Measurements from ENCODE around the gene SPDYE1. TPM values are rescaled to one million over a fixed set of nuclear protein-coding genes. Genes with fewer than 3 reads are reported as not detected.
"Not testable (repeated sequence)": the region's sequence is repeated elsewhere in the genome, so short reads cannot be mapped to it uniquely, and the experiment has no call there.

The SPDYE1 gene
- total RNA-seq, 1 donor from 2014 or later, result not detected

DNA sequence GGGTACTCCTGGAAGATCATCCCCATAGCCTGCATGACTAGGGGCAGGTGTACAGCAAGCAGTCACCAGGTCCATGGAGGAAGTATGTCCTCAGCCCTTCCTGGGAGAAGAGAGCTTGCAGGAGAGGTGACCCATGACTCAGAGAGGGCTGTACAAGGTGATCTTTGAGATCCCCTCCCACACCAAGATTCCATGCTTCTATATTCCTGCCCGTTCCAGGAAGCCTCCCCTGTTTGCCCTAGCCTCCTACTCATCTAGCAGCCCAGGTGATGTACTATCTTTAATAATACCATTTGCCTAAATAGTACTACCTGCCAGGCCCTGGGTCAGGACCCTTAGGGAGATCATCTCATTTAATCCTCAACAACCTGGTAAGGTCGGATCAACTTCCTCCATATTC is 40.3 kb downstream of the SPDYE1 start:
- not testable (repeated sequence) for DNase-seq (ENCODE audit: low read depth); H3K27me3 ChIP-seq (ENCODE audit: control insufficient read depth, insufficient read depth, low read length); H3K36me3 ChIP-seq (ENCODE audit: control insufficient read depth, insufficient read depth, low read length)

GRCh38 chr7:44038553-44038952 is 40.9 kb downstream of the SPDYE1 start:
- H3K4me3 ChIP-seq (ENCODE audit: low read depth, low read length); DNase-seq (ENCODE audit: low read depth); H3K36me3 ChIP-seq (ENCODE audit: control insufficient read depth, insufficient read depth, low read length); H3K27me3 ChIP-seq (ENCODE audit: control insufficient read depth, insufficient read depth, low read length): not testable (repeated sequence)

More for the DNA sequence above, 40.3 kb downstream of the SPDYE1 start:
- not testable (repeated sequence) for H3K4me3 ChIP-seq (ENCODE audit: low read depth, low read length)

DNA sequence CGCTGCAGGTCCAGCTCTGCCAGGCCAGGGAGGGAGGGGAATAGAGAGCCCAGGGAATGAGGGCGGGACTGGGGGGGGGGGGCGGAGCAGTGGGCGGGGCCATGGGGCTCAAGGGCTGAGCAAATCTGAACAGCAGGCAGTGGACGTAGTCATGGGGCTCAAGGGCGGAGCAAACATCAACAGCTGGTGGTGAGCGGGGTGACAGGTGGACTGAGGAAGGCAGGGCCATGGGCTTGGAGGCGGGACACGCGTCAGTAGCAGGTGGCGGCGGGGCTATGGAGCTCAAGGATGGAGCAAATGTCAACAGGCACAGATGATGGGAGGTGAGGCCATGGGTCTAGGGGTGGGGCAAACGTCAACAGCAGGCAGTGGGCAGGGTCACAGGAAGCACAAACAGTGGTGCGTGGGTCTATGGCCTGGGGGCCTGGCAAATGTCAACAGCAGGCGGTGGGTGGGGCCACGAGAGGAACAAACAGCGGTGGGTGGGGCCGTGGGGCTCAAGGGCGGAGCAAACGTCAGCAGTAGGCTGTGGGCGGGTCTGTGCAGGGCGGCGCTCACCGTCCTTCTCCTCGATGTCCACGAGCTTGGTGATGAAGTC is 41.4 kb downstream of the SPDYE1 start:
- peak overlapping the region; percentile 2 for H3K4me3 ChIP-seq (ENCODE audit: low read depth, low read length)
- H3K27me3 ChIP-seq (ENCODE audit: control insufficient read depth, insufficient read depth, low read length); H3K36me3 ChIP-seq (ENCODE audit: control insufficient read depth, insufficient read depth, low read length): not testable (repeated sequence)
- DNase-seq (ENCODE audit: low read depth), result peak; percentile 19

- not testable (repeated sequence) for DNase-seq (ENCODE audit: low read depth); H3K36me3 ChIP-seq (ENCODE audit: control insufficient read depth, insufficient read depth, low read length); H3K27me3 ChIP-seq (ENCODE audit: control insufficient read depth, insufficient read depth, low read length)
- H3K4me3 ChIP-seq (ENCODE audit: low read depth, low read length), result peak overlapping the region; percentile 11
These were observed 42.2 kb downstream of the SPDYE1 start for GRCh38 chr7:44039800-44040492.

DNA sequence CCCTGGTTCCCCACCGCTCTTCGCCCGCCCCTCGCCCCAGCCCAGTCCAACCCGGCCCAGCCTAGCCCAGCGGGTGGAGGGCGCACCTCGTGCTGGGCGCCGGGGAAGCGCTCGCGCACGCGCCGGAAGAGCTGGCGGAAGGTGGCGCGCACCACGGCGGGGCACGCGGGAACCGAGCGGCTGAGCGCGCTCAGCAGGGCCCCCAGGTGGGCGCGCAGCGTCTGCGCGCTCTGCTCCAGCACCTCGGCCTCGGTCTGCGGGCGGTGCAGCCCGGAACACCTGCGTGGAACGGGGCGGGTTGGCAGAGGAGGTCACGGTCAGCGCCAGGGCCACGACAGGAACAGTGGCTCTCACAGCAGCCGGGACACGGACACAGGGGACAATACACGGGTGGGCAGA is 42.8 kb downstream of the SPDYE1 start:
- not testable (repeated sequence) for DNase-seq (ENCODE audit: low read depth)
- H3K4me3 ChIP-seq (ENCODE audit: low read depth, low read length), result peak overlapping the region; percentile 27

GRCh38 chr7:44042221-44042620 is 44.5 kb downstream of the SPDYE1 start:
- no peaks in the 10 kb centered on the region for H3K36me3 ChIP-seq (ENCODE audit: control insufficient read depth, insufficient read depth, low read length)
- H3K27me3 ChIP-seq (ENCODE audit: control insufficient read depth, insufficient read depth, low read length), result no peaks in the 10 kb centered on the region
- DNase-seq (ENCODE audit: low read depth), result no peak
- no peak overlapping the region for H3K4me3 ChIP-seq (ENCODE audit: low read depth, low read length)
- no peak for TF ChIP-seq CTCF (IDR thresholded peaks at IDR 0.05; ENCODE audit: insufficient read depth, low read length, poor library complexity, severe bottlenecking)

More for the DNA sequence above, 42.8 kb downstream of the SPDYE1 start:
- H3K27me3 ChIP-seq (ENCODE audit: control insufficient read depth, insufficient read depth, low read length); H3K36me3 ChIP-seq (ENCODE audit: control insufficient read depth, insufficient read depth, low read length): not testable (repeated sequence)

GRCh38 chr7:44043902-44044301 is 46.2 kb downstream of the SPDYE1 start:
- Histone ChIP-seq H3K4me3 (ENCODE audit: low read depth, low read length) (peak overlapping the region; percentile 88), H3K27me3 (ENCODE audit: control insufficient read depth, insufficient read depth, low read length) (no peaks in the 10 kb centered on the region), H3K36me3 (ENCODE audit: control insufficient read depth, insufficient read depth, low read length) (no peaks in the 10 kb centered on the region)
- no peak for TF ChIP-seq CTCF (IDR thresholded peaks at IDR 0.05; ENCODE audit: insufficient read depth, low read length, poor library complexity, severe bottlenecking)
- no peak for DNase-seq (ENCODE audit: low read depth)

- no peaks in the 10 kb centered on the region for H3K27me3 ChIP-seq (ENCODE audit: control insufficient read depth, insufficient read depth, low read length)
- TF ChIP-seq CTCF (IDR thresholded peaks at IDR 0.05; ENCODE audit: insufficient read depth, low read length, poor library complexity, severe bottlenecking), result no peak
- no peaks in the 10 kb centered on the region for H3K36me3 ChIP-seq (ENCODE audit: control insufficient read depth, insufficient read depth, low read length)
- DNase-seq (ENCODE audit: low read depth), result peak; percentile 39
- H3K4me3 ChIP-seq (ENCODE audit: low read depth, low read length), result peak within 1 kb of the TSS; percentile 88
These were observed 46.9 kb downstream of the SPDYE1 start, which contains the start of gene DBNL for GRCh38 chr7:44044315-44045225. TSS of gene DBNL (plus strand) at chr7:44044702. CDS start at chr7:44044738, 36 bp downstream.

All from kidney epithelial cell (primary cell).